ENCODE measurements around the gene DAD1.

DNA sequence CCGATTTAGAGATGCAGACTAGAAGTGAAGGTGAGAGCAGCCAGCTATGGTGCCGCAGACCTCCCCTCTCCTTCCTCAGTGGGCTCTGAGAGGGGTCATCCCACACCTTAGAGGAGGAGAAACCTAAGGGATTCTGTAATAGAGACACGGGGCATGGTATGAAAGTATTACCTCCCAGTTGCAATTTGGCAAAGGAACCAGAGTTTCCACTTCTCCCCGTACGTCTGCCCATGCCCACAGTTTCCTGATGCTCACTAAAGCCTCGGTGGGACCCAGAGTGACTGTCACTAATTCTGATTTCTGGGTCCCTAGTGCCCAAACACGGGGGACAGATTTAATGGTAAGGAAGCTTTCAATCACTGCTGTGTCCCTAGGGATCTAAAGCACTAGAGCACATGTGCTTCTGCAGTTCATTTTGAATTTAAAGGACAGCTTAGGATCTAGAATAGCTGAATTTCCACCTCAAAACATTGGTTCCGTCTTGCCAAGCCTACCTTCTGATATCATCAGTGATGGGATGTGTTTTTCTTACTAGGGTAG, 44.1 kb downstream of the DAD1 start:
- TF ChIP-seq EZH2phosphoT487 (IDR thresholded peaks at IDR 0.05; ENCODE audit: low read depth), result no peak
- TF ChIP-seq, protein P1, sequence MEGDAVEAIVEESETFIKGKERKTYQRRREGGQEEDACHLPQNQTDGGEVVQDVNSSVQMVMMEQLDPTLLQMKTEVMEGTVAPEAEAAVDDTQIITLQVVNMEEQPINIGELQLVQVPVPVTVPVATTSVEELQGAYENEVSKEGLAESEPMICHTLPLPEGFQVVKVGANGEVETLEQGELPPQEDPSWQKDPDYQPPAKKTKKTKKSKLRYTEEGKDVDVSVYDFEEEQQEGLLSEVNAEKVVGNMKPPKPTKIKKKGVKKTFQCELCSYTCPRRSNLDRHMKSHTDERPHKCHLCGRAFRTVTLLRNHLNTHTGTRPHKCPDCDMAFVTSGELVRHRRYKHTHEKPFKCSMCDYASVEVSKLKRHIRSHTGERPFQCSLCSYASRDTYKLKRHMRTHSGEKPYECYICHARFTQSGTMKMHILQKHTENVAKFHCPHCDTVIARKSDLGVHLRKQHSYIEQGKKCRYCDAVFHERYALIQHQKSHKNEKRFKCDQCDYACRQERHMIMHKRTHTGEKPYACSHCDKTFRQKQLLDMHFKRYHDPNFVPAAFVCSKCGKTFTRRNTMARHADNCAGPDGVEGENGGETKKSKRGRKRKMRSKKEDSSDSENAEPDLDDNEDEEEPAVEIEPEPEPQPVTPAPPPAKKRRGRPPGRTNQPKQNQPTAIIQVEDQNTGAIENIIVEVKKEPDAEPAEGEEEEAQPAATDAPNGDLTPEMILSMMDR (IDR thresholded peaks at IDR 0.05; ENCODE audit: low read depth, low read length), result no peak
